Measurements from ENCODE around the gene REC8.
A peak's percentile ranks its signal among the peaks of the same experiment; 100 is the strongest.

Gene REC8

GRCh38 chr14:24139272-24139934, 32.5 kb upstream of the REC8 start:
- DNase-seq = peak; percentile 55

GRCh38 chr14:24141097-24141880, 30.6 kb upstream of the REC8 start, which contains the start of gene EMC9:
Gene EMC9 (minus strand): TSS chr14:24141591. CDS start chr14:24141304, 287 bp downstream.
- peak; percentile 100 for DNase-seq

- DNase-seq = no peak
Measured at GRCh38 chr14:24143511-24143910, 28.4 kb upstream of the REC8 start.

GRCh38 chr14:24144451-24144850, 27.4 kb upstream of the REC8 start:
- DNase-seq = no peak

GRCh38 chr14:24145219-24145618, 26.7 kb upstream of the REC8 start:
- DNase-seq = no peak

GRCh38 chr14:24145690-24146452, 26.0 kb upstream of the REC8 start:
- no peak for DNase-seq

- peak; percentile 94 for DNase-seq
Measured at GRCh38 chr14:24146453-24146977, 25.4 kb upstream of the REC8 start, which contains the start of gene PSME2. Gene PSME2 (minus strand): TSS chr14:24146610. CDS start chr14:24146581, 29 bp downstream.

GRCh38 chr14:24146978-24147760, 24.7 kb upstream of the REC8 start, which contains the start of gene RNF31:
Gene RNF31 (plus strand): TSS chr14:24147498. CDS start chr14:24147699, 201 bp downstream.
- DNase-seq = peak; percentile 99

- peak; percentile 21 for DNase-seq
Measured at GRCh38 chr14:24147761-24148428, 24.0 kb upstream of the REC8 start.

GRCh38 chr14:24149302-24149969, 22.4 kb upstream of the REC8 start:
- DNase-seq = no peak

- DNase-seq = no peak
Measured at GRCh38 chr14:24150061-24150460, 21.8 kb upstream of the REC8 start.

GRCh38 chr14:24150567-24150966, 21.3 kb upstream of the REC8 start:
- DNase-seq = no peak

GRCh38 chr14:24150993-24151392, 20.9 kb upstream of the REC8 start:
- DNase-seq = no peak

GRCh38 chr14:24151404-24152080, 20.3 kb upstream of the REC8 start:
- no peak for DNase-seq

GRCh38 chr14:24155100-24155499, 16.8 kb upstream of the REC8 start:
- DNase-seq = no peak

- no peak for DNase-seq
Measured at GRCh38 chr14:24156840-24157239, 15.0 kb upstream of the REC8 start.

GRCh38 chr14:24157331-24157730, 14.5 kb upstream of the REC8 start:
- DNase-seq = no peak

- DNase-seq = no peak
Measured at GRCh38 chr14:24159777-24160498, 11.9 kb upstream of the REC8 start.

- DNase-seq = no peak
Measured at GRCh38 chr14:24160499-24160849, 11.4 kb upstream of the REC8 start.

All from activated CD4-positive, alpha-beta T cell treated with anti-CD3 and anti-CD28 coated beads for 48 hours (primary cell).